HuH-7 (cell line): Measurements from ENCODE around the gene FRYL.
A peak's percentile ranks its signal among the peaks of the same experiment; 100 is the strongest.

Experiments used
- DNase-seq: peaks from one replicate; pipeline ENCODE4 v3.0.0; 2011; ENCODE audit warnings: low spot score

FRYL gene

GRCh38 chr4:48554606-48555005 is 225.5 kb downstream of the FRYL start:
- no peak for DNase-seq

GRCh38 chr4:48553720-48554119 is 226.4 kb downstream of the FRYL start:
- DNase-seq: no peak

- DNase-seq: peak; percentile 8
Measured at GRCh38 chr4:48546336-48546735, 233.7 kb downstream of the FRYL start.

DNA sequence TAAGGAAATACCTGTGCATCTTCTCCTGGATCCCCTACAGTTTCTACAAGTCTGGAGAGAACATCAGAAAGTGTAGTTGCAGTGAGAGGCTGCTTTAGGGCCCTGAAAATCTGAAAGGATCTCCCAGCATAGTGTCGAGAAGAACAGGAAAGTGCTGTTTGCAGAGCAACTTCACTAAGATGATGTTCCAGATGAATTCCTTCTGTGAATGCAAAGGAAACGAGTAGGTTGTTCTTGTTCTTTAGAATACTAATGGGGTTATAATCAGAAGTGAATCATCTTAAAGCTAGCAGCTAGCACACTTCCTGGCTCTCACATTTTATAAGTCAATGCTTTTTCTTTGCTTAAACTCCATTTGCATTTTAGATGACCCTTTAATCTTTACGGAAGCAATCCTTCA is 236.3 kb downstream of the FRYL start:
- DNase-seq: no peak

- no peak for DNase-seq
Measured at GRCh38 chr4:48542888-48543287, 237.2 kb downstream of the FRYL start.

GRCh38 chr4:48539597-48539996 is 240.5 kb downstream of the FRYL start:
- DNase-seq: no peak

GRCh38 chr4:48538358-48538757 is 241.7 kb downstream of the FRYL start:
- DNase-seq: no peak

DNA sequence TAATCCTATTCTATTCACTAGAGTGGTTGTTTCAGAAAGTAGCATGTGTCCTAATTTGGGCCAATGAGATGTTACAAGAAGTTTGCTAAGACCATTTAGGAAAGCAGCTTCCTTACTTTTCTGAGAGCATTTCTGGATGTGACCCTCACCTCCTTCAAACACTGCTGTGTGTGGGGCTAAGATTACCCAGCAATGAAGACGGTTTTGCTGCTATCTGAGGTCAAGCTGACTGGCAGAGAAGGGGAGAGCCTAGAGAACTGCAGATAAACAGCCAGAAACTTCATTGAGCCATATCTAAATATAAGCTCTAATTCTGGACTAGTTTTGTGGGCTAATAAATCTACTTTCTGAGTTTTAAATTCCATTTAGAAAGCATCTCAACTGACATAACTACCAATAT is 253.7 kb downstream of the FRYL start:
- no peak for DNase-seq

DNA sequence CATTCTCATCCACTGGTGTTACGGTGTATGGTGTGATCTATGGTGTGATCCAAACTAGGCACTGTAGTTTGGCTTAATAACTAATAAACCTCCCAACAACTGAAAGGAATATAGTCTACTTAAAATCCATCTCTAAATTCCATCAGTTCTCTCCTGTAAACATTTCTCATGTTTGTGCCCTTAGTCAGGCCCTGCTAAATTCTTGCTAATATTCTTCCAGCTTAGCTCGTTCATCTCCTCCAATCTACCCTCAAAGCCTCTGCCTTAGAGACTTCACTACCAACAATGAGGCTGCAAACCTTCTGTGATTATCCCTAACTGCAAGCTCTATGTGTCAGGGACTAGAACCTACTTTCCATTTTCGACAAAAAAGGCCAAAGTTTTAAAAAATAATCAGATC is 261.9 kb downstream of the FRYL start:
- no peak for DNase-seq

DNA sequence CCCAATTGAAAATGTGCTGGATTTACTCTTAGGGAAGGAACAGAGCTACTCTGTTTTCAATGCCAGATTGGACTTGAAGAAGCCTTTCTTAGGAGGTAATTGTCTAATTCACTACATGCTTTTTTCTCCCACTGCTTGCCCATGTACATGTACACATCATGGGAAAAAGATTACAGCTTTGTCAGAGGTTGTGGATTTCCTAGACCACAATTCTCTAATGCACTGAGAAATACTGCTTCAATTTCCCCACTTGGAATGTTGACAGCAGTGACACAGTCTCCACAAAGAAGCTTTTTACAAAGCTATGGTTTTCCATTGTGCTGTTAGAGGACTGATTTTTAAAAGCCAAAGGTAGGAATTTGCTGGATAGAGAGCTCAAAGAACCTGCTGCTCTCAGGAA is 270.5 kb downstream of the FRYL start:
- no peak for DNase-seq

DNA sequence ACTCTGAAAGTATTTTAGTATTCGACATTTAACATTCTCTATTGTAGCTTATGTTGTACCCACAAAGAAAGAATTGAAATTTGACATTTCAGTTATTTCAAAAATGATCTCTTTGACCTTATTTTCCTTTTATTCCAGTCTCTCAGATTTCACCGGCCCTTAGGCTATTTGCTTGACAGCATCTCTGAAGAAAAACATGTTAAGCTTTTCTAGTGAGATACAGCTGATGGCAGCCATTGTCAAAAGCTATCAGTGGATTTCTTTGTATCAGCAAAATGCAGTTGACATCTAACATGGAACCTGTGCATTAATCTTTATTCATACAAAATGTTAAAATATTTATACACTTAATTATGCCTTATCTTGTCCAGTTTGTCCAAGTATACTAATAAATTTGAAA is 273.4 kb downstream of the FRYL start:
- DNase-seq: no peak

- no peak for DNase-seq
Measured at GRCh38 chr4:48504352-48504751, 275.7 kb downstream of the FRYL start.

DNA sequence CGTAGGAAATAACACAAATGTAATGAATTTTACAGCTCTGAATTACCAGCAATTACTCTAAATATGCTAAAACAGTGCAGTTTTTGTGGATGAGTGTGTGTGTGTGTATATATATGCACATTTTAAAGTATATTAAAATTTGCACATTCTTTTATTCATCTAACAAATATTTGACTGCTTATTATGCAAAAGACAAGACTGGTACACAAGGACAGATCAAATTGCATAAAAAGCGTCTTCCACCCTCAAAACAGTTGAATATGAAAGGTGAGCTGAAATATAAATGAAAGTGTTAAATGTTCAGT is 276.1 kb downstream of the FRYL start:
- no peak for DNase-seq

DNA sequence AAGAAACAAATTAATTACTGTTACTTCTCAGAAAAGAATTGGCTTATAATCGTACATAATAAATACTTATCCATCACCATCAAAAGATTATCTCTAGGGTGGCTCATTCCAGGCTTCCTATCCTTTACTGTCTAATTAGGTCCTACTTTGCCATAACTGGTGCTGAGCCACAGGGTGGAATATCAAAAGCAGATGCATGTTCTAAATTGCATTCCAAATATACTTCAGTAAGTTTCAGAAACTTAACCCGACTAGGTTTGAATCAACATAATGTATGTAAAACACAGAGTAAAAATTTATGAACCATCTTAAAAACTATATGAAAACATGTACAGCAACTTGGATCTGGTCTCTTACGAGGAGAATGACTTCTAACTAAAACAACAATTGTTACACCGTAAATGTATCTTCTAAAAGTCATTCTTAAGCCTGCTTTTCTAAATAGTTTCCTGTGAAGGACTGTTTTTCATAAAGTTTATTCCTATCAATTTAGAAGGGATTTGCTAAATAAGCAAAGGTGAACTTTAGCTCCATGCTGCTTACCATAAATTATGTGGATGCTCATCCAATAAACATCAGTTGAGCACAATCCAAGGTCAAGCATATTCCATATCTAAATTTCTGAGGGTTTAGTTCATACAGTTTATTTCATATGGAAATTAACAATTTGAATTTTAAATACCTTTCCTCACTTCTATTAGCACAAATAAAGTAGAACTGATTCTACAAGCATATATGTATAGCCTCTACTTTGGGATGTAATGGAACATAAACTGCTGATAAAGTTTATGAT is 276.6 kb downstream of the FRYL start:
- DNase-seq: no peak

GRCh38 chr4:48499551-48500066 is 280.5 kb downstream of the FRYL start:
- DNase-seq: no peak

DNA sequence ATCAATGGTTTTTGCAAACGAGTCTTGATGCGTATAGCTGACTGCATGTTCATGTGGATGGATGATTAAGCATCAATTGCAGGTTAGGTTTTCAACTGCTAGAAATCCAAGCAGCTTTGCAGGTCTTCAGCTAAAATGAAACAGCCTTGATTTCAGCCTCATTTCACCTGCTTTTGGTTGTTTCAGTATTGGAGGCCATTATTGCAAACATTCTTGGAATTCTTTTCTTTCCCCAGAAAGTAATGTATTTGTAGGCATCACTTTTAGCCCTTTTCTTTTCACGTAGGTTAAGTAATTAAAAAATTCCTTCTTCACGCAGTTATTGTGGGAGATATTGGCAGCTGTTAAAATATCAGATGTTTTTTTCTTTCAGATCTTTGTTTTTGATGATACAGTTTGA is 281.2 kb downstream of the FRYL start:
- no peak for DNase-seq

DNA sequence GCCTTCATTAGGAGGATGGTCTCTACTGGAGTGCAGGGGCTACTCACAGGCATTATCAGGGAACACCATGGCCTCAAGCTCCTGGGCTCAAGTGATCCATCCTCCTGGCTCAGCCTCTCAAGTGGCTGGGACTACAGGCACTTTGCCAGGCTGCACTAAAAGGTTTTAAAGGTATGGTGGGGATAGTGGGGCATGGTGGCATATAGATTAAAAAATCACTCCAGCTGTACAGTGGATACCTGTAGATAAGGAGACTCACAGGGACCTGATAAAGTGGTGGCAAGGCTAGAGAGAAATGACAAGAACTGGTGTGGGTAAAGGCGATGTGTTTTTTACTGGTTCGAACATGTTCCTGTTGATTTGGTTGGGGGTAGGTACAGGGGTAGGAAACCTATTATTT is 284.1 kb downstream of the FRYL start:
- DNase-seq: no peak

GRCh38 chr4:48493452-48494100 is 286.5 kb downstream of the FRYL start:
- DNase-seq: no peak

- no peak for DNase-seq
Measured at GRCh38 chr4:48491514-48492176, 288.4 kb downstream of the FRYL start.

DNA sequence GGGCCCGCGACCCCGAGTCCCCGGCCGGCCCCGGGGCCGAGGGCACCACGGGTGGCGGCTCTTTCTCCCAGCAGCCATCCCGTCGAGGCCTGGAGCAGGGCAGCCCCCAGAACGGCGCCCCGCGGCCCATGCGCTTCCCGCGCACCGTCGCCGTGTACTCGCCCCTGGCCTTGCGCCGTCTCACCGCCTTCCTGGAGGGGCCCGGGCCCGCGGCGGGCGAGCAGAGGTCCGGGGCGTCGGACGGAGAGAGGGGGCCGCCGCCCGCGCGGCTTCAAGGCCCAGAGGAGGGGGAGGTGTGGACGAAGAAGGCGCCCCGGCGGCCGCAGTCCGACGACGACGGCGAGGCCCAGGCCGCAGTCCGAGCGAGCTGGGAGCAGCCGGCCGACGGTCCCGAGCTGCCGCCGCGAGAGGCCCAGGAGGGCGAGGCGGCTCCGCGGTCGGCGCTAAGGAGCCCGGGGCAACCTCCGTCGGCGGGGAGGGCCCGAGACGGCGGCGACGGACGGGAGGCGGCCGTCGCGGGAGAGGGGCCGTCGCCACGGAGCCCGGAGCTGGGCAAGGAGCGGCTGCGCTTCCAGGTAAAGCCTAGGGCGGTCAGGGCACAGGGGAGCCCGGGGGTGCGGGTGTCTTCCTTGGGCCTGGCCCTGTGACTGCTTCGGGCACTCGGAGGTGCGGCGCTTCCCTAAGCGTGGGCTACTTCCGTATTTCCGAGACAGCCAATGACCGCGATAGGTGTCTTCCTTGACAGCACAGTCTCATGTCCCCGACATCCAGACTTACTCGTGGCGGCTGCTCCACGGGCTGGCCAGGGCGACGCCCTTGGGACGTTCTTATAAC is 289.2 kb downstream of the FRYL start:
- no peak for DNase-seq

DNA sequence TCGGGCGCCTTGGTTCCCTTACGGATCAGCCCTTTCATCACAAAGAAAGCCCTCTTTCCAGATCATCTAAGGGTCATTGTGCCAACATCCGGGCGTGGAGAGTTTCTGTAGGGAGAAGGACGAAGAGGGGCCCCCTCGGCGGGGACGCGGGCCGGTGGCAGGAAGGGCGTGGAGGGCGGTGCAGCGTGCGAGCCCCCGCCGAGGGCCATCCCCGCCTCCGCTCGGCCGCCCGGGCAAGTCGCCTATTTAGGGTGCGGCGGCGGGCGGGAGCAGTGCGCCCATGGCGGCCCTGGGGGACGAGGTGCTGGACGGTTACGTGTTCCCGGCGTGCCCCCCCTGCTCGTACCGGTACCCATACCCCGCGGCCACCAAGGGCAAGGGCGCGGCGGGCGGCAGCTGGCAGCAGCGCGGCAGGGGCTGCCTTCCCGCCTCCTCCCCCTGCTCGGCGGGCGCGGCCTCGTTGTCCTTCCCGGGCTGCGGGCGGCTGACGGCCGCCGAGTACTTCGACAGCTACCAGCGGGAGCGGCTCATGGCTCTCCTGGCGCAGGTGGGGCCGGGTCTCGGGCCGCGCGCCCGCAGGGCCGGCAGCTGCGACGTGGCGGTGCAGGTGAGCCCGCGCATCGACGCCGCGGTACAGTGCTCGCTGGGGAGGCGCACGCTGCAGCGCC is 289.9 kb downstream of the FRYL start, which contains the start of gene ZAR1:
TSS of gene ZAR1 (plus strand) at position 241 of the 668 bp plus-strand sequence. CDS start at position 281, 40 bp downstream.
- DNase-seq: no peak

- no peak for DNase-seq
Measured at GRCh38 chr4:48489683-48490011, 290.4 kb downstream of the FRYL start.
